Renal cortex interstitium (tissue), 11 donors: ENCODE measurements around the gene FAM169A. TPM values are rescaled to one million over a fixed set of nuclear protein-coding genes. Genes with fewer than 3 reads are reported as not detected.
"Not testable (repeated sequence)": the region's sequence is repeated elsewhere in the genome, so short reads cannot be mapped to it uniquely, and the experiment has no call there.

Experiments
- DNase-seq, 11 donors: peaks; one replicate each; pipeline ENCODE4 v3.0.0-alpha.2; 2013; ENCODE audit warnings: low read depth in 9 of 11, low spot score in 4 of 11; ENCODE audit errors: extremely low read depth in 1 of 11
- polyA plus RNA-seq, 3 donors: library from polyadenylated mRNA; unstranded; fragments of 120-200 nt; gene quantifications; one replicate each; pipeline ENCODE4 v1.2.1, GENCODE V29; 2013; ENCODE audit not compliant: insufficient read length in 3 of 3

Gene FAM169A
- polyA plus RNA-seq, 3 donors: 17.5 to 19.5 (median 18.1) TPM

DNA sequence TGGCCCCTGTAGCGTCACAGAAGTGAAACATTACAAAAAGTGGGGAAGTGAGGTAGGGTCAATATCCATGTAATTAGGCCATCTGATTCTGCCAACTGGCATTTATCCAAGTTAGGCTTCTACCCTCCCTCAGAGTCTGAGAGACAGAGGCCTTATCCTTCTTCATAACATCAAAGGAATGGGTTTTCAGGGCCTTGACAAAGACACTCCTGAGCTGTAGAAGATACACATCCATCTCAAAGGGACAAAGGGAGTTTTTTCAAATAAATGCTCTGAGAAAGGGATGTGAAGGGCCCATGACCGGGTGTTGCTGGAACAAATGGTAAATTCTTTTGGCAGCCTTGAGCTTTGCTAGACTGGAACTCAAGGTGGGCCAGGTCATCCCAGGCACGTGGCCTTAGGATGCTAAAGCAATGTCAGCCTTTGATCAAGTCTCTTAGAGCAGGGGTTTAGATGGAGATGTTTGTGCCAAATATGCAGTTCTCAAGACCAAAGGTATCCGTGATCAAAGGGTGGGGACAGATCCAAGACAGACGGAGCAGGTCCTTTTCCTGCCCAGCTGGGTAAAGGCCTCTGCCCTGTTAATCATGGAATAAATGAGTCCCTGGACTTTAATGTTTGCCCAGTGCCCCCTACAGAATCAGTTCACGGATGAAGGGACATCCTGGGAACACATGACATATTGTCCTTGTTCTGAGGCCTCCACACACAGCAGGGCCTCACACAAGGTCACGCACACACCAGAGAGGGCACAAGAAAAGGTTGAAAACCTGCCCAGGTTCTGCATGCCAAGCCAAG is 10.0 kb upstream of the FAM169A start:
- peak in 1 of 11 donors; percentile 21 for DNase-seq

DNA sequence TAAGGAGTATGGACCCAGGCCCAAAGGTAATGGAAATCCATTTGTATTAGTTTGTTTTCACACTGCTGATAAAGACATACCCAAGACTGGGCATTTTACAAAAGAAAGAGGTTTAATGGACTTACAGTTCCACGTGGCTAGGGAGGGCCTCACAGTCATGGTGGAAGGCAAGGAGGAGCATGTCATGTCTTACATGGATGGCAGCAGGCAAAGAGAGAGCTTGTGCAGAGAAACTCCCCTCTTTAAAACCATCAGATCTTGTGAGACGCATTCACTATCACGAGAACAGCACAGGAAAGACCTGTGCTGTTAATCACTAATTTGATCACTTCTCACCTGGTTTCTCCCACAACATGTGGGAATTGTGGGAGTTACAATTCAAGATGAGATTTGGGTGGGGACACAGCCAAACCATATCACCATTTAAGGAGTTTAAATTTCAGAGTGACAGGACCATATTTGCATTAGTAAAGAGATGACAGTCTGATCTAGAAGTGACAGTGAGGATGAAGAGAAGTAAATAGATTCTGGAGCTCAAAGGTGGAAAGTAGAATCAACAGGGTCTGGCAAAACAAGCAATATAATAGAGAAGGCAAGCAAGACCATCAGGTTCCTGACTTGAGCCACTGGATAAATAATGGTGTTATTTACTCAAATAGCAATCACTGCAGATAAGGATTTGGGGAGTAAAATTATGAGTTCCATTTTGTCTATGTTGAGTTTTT is 7.5 kb upstream of the FAM169A start:
- no peak for DNase-seq

DNA sequence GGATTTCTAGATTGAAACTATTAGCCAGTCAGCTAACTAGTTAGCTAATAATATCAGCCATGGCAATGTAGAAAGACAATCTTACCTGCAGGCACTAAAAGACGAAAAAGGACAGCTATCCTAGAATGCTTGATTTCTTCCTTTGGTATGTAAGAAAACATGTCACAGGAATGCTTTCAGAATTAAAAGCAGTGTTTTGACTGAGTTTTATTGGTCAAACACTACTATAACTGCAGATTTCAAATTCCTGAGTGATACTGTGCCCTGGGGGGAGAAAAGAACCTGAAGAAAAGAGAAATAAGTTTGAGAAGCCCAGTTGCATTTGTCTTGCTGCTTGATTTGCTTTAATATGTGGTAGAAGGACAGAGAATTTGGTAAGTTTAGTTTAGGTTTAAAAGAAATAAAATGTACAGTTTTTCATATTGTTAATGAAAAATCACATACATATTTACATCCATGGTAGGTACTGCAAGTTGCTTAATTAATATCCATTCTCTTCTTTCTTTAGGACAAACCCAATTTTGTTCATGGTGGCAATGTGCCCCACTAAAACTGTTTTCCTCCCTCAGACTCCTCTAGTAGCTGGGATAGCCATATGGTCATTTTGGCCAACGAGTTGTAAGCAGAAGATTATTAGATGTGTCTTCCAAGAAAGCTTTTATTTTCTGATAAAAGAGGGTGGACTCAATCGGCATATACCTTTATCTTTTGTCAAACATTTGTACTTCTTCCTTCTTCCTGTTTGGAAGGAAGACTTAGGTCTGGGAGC is 4.3 kb upstream of the FAM169A start:
- no peak for DNase-seq

DNA sequence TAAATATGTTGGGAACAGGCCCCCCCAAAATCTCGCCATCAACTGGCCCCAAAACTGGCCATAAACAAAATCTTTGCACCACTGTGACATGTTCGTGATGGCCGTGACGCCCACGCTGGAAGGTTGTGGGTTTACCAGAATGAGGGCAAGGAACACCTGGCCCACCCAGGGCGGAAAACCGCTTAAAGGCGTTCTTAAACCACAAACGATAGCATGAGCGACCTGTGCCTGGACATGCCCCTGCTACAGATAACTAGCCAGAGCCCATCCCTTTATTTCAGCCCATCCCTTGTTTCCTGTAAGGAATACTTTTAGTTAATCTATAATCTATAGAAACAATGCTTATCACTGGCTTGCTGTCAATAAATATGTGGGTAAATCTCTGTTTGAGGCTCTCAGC is 3.2 kb upstream of the FAM169A start:
- DNase-seq: not testable (repeated sequence)

DNA sequence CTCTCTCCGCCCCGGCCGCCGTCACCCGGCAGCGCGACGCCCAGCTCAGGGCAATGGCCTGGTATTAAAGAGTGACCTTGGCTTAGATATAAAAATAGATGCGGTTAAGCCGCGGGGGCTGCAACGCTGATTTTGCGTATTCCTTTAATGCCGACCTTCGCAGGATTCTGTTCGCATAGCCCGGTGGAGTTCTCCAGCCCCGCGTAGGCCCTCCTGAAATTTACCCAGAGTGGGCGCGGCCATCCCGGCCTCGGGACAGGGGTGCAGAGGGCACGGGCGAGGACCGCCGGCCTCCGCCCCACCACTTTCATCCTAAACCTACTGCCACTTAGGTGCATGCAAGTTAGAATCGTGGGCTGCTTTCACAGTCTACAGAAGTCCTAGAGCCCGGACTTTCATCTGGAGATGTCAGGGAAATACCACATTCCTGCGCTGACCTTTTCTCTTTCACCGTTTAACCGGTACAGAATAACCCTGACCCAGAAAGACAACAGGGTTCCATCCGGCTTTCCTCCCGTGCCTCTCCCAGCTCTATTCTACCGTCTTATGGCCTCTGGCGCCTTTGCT is 492 bp upstream of the FAM169A start:
- DNase-seq: peak in 2 of 11 donors; percentile 15 to 18

DNA sequence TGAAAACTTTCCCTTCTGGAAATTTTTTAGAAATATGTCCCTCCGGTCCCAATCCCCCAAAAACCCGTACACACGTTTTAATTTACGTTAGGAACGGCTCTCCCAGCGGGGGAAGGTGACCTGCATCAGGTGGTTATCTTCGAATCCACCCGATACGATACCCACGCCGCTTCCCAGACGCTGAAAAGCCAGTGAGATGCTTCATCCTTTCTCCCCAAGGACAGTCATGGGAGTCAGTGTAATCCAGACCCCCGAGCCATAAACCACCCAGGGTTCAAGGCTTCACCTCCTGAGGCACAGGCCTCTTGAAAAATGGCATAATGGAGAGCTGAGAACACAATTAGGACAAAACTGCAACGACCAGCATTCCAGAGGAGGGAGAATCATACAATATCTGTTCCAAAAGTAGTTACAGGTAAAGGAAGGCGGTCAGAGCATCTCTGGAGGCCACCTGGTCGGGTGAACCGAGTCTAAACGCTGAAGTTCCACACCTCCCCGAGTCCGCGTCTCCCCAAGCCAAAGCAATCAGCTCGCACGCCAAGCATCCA is 857 bp downstream of the FAM169A start:
- peak in 3 of 11 donors; percentile 8 to 36 (median 18) for DNase-seq

DNA sequence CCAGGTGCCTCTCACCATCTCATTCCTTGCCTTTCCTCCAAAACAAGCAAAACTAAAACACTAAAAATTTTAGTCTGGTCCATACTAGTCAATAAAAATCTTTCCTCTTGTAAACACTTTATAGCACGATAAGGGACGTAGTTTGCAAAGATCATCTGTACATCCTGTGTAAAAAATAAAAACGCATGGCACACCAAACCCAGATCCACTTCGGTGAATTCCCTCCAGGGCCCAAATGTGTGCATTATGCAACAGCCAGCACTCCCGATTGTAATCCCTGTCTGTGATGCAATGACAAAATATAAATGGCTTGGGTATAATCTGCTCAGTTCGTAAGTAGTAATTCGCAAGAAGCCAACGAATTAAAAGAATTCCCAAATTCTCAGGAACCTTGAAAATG is 1.4 kb downstream of the FAM169A start:
- DNase-seq: no peak

DNA sequence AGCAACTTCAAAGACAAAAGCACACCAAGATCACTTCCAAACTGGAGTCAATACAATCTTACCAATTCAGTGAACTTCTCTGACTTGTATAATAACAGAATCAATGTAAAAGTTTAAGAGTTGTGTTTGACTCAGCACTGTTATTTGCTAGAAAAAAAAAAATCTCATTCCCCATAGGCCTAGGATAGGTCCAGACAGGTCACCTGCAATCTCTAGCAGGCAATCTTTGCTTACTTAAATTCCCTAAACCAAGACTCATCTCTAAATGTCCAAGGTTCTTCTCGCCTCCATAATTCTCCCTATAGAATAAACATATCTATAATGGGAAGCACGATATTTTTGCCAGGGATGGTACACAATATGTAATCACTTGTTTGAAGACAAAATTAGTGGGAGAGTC is 2.5 kb downstream of the FAM169A start:
- no peak for DNase-seq

DNA sequence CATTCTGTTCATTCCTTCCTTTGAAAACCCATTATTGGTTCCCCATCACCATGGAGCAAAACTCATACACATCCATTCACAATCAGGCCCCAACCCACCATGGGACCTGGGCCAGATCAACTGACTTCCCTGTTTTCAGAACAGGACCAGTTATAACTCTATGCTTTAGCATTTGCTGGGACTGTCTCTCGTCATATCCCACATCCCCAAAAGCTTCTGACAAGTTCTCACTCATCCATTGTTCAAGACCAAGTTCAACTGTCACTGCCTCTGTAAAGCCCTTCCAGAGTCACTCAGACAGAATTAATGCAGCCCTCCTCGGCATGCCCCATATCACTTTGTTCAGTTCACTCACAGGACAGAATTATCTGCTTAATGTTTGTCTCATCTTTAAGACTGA is 4.0 kb downstream of the FAM169A start:
- DNase-seq: no peak

DNA sequence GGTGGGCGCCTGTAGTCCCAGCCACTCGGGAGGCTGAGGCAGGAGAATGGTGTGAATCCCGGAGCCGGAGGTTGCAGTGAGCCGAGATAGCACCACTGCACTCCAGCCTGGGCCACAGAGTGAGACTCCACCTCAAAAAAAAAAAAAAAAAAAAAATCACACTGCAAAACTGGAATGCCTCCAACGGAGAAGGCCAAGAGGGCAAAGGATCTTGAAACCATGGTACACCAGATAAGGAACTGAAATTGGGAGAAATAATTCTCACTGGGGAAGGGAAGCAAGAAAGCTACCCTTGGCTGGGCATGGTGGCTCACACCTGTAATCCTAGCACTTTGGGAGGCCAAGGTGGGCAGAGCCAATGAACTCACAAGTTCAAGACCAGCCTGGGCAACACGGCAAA is 9.2 kb downstream of the FAM169A start:
- DNase-seq: not testable (repeated sequence)

DNA sequence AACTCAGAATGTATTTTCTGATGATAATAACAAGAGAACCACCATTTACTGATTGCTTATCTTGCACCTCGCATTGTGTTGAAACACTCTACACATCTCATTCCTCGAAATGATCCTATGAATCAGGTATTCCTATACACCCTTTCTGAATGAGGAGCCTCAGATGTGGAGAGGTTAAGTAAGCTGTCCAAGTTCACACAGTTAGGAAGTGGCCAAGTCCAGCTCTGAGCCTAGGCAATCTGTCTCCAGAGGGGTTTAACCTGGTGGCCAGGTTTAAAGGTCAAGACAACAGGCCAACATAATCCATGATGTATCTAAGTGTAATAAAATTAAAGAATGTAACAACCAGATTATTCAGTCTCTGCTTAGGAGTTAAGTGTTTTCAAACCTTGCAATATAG is 12.9 kb downstream of the FAM169A start:
- DNase-seq: no peak

DNA sequence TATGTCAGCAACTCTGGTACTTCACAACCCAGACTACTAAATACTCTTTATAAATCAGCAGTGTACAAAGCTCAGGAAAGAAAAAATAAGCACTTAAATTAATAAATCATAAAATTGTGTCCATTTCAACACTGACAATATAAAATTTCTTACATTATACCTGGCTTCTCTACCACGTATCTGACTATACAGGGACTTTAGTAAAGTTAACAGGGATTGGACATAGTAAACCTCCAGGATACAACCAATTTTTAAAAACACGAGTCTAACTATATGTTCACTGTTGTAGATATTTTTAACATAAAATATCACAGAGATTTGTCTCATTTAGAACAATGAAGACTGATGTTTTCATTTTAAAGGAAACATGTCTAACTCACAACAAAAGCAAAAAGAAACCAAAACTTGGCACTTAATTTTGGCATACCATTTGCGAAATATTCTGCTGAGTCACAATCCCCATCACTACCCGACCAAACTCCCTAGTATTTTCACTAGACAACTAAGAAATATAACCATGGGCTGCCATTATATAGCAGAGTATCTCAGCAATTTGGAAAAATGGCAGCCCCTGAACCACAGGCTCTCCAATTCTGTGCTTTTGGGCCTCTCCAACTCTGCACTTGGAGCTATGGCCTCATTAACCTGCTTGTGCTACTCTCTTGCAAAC is 14.4 kb downstream of the FAM169A start:
- DNase-seq: no peak

DNA sequence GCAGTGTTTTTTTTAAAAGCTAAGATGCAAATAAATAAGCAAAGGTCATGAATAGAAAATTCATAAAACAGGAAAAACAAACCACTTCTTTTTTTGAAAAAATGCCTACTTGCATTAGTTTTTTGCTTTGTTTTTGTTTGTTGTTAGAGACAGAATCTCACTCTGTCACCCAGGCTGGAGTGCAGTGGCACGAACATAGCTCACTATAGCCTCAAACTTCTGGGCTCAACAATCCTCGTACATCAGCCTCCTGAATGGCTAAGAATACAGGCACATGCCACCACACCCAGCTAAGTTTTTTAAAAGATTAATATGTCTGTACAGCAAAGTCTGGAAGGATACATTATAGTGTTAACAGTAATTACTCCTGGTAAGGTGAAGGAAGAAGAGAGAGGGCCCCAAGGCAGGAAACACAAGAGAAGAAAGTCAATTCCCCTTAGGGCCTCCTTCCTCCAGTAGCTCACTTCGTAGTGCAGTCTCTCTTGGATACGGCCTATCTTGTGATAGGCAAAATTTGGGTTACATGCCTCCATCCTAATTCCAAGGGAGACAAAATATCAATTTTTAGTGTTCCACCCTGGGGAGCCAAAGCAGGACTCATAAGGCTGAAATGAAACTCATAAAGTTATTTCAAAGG is 15.3 kb downstream of the FAM169A start:
- DNase-seq: no peak

DNA sequence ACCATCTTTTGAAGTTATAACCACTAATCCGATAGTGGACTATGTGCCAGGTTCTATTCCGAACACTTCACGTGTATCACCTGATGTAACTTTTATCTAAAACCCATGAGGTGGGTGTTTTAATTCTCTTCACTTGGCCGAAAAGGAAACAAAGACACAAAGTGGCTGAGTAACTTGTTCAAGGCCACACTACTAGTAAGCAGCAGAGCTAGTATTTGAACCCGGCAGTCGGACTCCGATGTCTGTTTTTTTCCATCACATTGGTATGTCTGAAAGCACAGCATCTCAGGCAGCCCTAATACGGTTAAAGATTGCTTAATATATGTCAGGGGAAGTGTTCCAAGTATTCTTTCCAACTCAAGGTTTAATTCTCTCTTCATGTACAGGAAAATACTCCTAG is 16.2 kb downstream of the FAM169A start:
- DNase-seq: no peak

DNA sequence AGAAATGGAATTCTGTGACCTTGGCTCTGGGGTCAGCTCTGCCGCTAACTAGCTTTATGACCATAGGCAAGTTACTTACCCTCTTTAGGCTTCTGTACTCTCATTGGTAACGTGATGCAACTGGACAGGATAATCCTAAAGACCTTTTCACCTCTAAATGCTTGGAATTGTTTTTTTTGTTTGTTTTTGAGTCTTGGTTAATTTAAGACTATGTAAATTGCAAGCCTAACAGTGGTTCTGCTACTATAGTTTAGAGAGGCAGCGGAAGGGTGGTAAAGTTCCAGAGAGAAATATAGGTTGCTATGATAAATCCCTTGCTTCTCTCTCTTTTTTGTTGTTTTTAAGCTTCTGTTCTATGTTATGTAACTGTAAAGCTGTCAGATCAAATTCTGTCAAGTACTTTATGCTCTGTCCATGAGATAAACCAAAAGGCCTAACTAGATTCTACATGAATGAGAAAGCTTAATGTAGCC is 17.6 kb downstream of the FAM169A start:
- DNase-seq: peak in 6 of 11 donors; percentile 26 to 59 (median 32)

DNA sequence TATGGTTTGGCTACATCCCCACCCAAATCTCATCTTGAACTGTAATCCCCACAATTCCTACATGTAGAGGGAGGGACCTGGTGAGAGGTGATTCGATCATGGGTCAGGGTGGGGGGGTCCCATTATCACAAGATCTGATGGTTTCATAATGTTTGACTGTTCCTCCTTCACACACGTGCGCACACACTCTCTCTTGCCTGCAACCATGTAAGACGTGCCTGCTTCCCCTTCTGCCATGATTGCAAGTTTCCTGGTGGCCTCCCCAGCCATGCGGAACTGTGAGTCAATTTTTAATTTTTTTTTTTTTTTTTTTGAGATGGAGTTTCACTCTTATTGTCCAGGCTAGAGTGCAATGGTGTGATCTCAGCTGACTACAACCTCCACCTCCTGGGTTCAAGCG is 27.0 kb downstream of the FAM169A start:
- no peak for DNase-seq

DNA sequence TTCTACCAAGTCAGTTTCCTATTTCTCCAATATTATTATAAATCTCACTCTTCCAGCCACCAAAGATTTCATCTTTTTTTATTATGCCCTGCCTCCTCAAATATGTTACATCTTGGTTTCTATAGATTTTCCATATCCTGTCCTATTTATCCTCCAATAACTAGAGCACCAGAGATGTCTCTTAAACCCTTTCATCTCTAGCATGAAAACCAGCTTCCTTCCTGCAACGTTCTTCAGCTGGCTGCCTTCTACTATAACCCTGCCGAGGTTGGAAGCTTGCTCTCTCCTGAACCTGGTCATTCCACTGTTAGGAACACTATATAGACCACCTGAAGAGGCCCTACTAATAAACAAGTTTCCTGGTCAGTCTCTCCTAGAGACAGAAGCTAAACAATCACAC is 27.9 kb downstream of the FAM169A start:
- DNase-seq: no peak

DNA sequence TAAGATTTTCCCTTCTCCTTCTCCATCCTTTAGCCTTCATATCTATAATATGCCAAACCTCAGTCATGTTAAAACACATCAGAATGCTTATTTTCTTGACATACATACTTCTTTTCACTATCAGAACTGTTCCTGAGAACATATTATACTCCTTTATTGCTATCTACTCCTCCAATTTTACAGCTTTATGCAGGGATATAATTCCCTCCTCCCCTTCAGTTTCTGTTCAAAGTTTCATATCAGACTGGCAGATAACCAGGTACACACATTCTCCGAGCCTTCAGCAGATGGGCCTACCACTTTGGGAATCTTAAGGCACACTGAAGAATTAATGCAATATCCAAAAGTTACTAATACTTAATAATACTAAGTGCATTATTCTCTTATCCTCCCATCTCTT is 29.1 kb downstream of the FAM169A start:
- no peak for DNase-seq
